Dermis blood vessel endothelial cell (primary cell): ENCODE data around the gene TNFRSF4. TPM values are rescaled to one million over a fixed set of nuclear protein-coding genes. Genes with fewer than 3 reads are reported as not detected.
"Not testable (repeated sequence)": the region's sequence is repeated elsewhere in the genome, so short reads cannot be mapped to it uniquely, and the experiment has no call there.

Experiments
- DNase-seq: peaks from one replicate; pipeline ENCODE4 v3.0.0; 2010
- total RNA-seq: library from RNA; depleted of rRNA; stranded (reverse); fragments of >200 nt; gene quantifications from 2 replicates; pipeline ENCODE4 v1.2.3, GENCODE V29; 2014

The TNFRSF4 gene
- total RNA-seq, 1 donor from 2014 or later: 4.8 TPM

- DNase-seq: peak; percentile 37
These were observed 12.8 kb downstream of the TNFRSF4 start for GRCh38 chr1:1200876-1201810.

- no peak for DNase-seq
These were observed 13.7 kb downstream of the TNFRSF4 start for GRCh38 chr1:1199961-1200875.

GRCh38 chr1:1199141-1199960, 14.6 kb downstream of the TNFRSF4 start:
- DNase-seq: no peak

- no peak for DNase-seq
These were observed 15.4 kb downstream of the TNFRSF4 start for GRCh38 chr1:1198423-1199140.

GRCh38 chr1:1197551-1198422, 16.2 kb downstream of the TNFRSF4 start:
- DNase-seq: no peak

GRCh38 chr1:1197188-1197500, 16.8 kb downstream of the TNFRSF4 start:
- DNase-seq: no peak

GRCh38 chr1:1196431-1197187, 17.3 kb downstream of the TNFRSF4 start:
- DNase-seq: no peak

- DNase-seq: not testable (repeated sequence)
These were observed 18.2 kb downstream of the TNFRSF4 start for GRCh38 chr1:1195726-1196125.

GRCh38 chr1:1194723-1195122, 19.2 kb downstream of the TNFRSF4 start:
- no peak for DNase-seq

- DNase-seq: no peak
These were observed 22.2 kb downstream of the TNFRSF4 start for GRCh38 chr1:1191734-1192133.

GRCh38 chr1:1189111-1189510, 24.8 kb downstream of the TNFRSF4 start:
- DNase-seq: no peak

- DNase-seq: no peak
These were observed 26.0 kb downstream of the TNFRSF4 start for GRCh38 chr1:1187938-1188337.

- DNase-seq: no peak
These were observed 28.7 kb downstream of the TNFRSF4 start for GRCh38 chr1:1185101-1185765.

GRCh38 chr1:1183833-1184775, 29.8 kb downstream of the TNFRSF4 start:
- no peak for DNase-seq

GRCh38 chr1:1183221-1183747, 30.7 kb downstream of the TNFRSF4 start:
- DNase-seq: no peak

GRCh38 chr1:1182491-1183220, 31.3 kb downstream of the TNFRSF4 start:
- DNase-seq: no peak

GRCh38 chr1:1181938-1182410, 32.0 kb downstream of the TNFRSF4 start:
- DNase-seq: no peak
